Measurements from ENCODE around the gene EIF5. TPM values are rescaled to one million over a fixed set of nuclear protein-coding genes. Genes with fewer than 3 reads are reported as not detected.

The EIF5 gene
- total RNA-seq, 3 donors from 2014 or later = 255 to 342 (median 314) TPM

DNA sequence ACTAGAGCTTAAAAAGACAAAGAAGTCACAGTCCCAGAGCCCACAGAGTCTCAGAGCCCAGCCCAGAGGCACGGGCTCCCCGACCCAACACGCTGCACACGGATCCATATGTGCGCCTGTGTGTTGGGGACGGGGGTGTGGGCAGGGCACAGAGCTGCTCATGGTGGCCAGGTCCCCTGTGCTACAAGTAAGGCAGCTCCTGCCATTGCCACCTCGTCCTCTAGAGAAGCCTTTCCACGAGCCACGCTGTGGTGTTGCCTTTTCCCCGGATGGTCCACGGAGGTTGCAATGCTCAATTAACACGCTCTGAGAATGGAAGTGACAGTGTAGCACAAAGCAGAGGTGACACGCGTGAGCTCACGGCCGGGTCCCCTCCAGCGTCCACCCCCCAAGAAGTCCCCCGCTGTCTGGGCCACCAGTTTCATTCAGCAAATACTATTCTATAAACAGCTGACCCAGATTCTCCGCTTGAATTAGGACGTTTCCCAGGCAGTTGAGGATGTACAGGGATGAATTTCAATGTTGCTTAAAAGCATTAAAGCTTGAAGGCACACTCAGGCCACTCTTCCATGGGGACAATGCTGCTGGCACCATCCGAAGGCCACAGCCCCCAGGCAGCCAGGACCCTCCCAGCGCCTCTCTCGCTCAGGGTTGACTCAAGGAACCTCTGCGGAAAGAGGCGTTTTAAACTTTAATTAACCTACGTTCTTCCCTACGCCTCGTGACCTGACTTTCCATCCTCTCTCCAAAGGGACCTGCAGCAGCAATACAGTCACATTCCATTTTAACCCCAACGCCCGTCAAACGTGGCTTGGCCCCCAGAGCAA is 22.7 kb upstream of the EIF5 start:
- Histone ChIP-seq H3K36me3 (ENCODE audit: low read depth) (no peaks in the 10 kb centered on the region), H3K4me3 (no peak overlapping the region), H3K4me1 (ENCODE audit: low read depth) (no peaks in the 10 kb centered on the region), H3K9me3 (no peaks in the 10 kb centered on the region)
- intact Hi-C loops (cut with DNase I, micrococcal nuclease) = no loop called here
- DNase-seq (no peak), ATAC-seq (no peak)
- TF ChIP-seq, protein P1, sequence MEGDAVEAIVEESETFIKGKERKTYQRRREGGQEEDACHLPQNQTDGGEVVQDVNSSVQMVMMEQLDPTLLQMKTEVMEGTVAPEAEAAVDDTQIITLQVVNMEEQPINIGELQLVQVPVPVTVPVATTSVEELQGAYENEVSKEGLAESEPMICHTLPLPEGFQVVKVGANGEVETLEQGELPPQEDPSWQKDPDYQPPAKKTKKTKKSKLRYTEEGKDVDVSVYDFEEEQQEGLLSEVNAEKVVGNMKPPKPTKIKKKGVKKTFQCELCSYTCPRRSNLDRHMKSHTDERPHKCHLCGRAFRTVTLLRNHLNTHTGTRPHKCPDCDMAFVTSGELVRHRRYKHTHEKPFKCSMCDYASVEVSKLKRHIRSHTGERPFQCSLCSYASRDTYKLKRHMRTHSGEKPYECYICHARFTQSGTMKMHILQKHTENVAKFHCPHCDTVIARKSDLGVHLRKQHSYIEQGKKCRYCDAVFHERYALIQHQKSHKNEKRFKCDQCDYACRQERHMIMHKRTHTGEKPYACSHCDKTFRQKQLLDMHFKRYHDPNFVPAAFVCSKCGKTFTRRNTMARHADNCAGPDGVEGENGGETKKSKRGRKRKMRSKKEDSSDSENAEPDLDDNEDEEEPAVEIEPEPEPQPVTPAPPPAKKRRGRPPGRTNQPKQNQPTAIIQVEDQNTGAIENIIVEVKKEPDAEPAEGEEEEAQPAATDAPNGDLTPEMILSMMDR (IDR thresholded peaks at IDR 0.05) = no peak

DNA sequence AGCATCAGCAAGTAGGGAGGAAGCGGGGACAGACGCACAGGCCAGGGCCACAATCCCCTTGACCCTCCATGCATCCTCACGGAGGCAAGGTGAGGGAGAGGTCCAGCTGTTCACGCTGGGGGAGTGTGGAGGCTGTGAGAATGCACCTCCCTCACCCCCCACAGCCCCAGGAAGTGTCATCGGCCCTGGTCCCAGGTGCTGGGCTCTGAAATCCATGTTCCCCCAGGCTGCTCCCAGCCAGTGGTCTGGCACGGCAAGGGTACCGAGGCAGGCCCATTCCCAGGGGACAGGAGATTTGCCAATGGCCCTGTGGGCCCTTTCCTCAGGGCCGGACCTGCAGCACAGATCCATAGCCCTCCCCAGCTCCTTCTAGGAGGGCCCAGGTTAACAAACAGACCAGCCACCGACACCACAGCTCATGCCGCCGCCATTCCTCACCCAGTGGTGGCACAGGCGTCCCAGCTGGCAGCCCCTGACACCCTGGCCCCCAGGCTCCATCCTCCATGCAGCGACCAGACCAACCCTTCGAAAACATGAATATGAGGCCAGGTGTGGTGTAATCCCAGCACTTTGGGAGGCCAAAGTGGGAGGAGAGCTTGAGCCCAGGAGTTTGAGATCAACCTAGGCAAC is 21.9 kb upstream of the EIF5 start:
- Histone ChIP-seq H3K4me3 (no peak overlapping the region), H3K4me1 (ENCODE audit: low read depth) (no peaks in the 10 kb centered on the region), H3K36me3 (ENCODE audit: low read depth) (no peaks in the 10 kb centered on the region), H3K9me3 (no peaks in the 10 kb centered on the region)
- TF ChIP-seq, protein P1 (IDR thresholded peaks at IDR 0.05) = no peak
- no peak for ATAC-seq
- no peak for DNase-seq
- intact Hi-C loops (cut with DNase I, micrococcal nuclease) = no loop called here

DNA sequence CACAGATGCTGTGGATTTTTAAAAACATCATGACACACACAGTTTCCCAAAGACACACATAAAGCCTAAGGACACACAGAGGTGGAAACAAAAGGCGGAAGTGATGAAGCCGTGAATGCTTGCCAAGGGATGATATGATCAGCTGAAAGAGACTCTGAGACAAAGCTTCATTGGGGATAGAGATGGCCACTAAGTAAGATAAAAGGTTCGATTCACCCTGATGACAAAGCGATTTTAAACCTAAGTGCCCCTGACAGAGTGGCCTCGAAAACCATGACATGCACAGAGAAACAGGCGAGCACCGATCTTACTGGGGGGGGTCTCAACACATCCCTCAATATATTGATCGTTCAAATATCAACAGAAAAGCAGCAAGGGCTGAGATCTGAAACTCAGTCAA is 20.3 kb upstream of the EIF5 start:
- ATAC-seq (no peak), DNase-seq (no peak)
- TF ChIP-seq, protein P1 (IDR thresholded peaks at IDR 0.05) = no peak
- no peak overlapping the region for H3K4me3 ChIP-seq
- no peaks in the 10 kb centered on the region for H3K9me3 ChIP-seq
- H3K36me3 ChIP-seq (ENCODE audit: low read depth) = no peaks in the 10 kb centered on the region
- H3K4me1 ChIP-seq (ENCODE audit: low read depth) = no peaks in the 10 kb centered on the region
- intact Hi-C loops (cut with DNase I, micrococcal nuclease) = no loop called here

DNA sequence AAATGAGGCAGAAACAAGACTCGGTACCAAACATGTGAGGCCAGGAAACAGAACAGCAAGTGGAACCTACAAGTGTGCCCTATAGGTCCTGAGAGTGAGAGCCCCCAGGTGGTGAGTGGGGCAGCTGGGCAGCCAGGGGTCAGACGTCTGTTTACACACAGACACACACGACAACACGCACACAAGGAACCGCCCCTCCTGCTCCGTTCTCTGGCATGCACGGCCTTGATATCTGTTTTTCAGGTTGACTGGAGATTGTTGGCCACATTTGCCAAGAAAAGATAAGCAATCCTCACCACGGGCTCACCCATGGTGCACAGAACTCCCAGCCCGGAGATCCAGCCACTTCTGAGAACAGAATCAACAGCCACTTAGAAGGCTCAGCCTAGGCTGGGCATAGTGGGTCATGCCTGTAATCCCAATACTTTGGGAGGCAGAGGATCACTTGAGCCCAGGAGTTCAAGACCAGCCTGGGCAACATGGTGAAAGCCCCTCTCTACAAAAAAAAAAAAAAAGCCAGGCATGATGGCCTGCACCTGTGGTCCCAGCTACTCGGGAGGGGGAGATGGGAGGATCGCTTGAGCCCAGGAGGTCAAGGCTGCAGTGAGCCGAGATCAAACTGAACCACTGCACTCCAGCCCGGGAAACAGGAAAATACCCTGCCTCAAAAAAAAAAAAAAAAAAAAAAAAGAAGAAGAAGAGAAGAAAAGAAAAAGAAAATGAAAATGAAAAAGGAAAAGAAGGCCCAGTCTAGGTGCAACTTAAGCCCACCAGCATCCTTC is 19.4 kb upstream of the EIF5 start:
- DNase-seq (no peak), ATAC-seq (no peak)
- Histone ChIP-seq H3K4me1 (ENCODE audit: low read depth) (no peaks in the 10 kb centered on the region), H3K36me3 (ENCODE audit: low read depth) (no peaks in the 10 kb centered on the region), H3K4me3 (no peak overlapping the region), H3K9me3 (no peaks in the 10 kb centered on the region)
- intact Hi-C loops (cut with DNase I, micrococcal nuclease) = no loop called here
- TF ChIP-seq, protein P1 (IDR thresholded peaks at IDR 0.05) = no peak

DNA sequence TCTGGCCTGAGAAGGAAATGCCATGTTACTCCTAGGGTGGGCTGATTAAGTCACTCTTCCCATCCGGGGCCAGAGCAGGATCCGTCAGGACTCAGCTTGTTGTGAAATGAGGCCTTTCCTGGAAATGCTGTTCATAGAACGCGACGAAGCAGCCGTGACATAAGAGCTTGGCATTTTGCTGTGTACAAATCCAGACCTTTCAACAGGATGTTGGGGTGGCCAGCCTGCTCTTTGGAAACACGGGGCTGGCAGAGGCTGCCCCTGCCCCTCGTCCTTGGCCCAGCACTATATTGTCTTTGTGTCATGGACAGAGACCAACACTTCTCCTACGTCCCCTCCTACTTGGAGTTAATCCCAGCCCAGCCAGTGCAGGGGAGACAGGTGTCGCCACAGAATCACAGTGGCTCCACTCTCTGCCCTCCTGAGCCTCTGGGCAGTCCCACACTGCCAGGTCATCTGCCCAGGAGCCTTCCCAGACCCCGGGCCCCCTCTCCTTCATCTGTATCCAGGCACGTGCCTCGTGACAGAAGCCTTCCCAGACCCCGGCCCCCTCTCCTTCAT is 18.6 kb upstream of the EIF5 start:
- H3K36me3 ChIP-seq (ENCODE audit: low read depth) = no peaks in the 10 kb centered on the region
- H3K9me3 ChIP-seq = no peaks in the 10 kb centered on the region
- DNase-seq (peak in 1 of 3 donors; percentile 16), ATAC-seq (no peak)
- intact Hi-C loops (cut with DNase I, micrococcal nuclease) = no loop called here
- H3K4me1 ChIP-seq (ENCODE audit: low read depth) = no peaks in the 10 kb centered on the region
- H3K4me3 ChIP-seq = no peak overlapping the region
- TF ChIP-seq, protein P1 (IDR thresholded peaks at IDR 0.05) = no peak

All from mucosa of descending colon (tissue), 3 donors.